AG20443 (cell line): Measurements from ENCODE around the gene ZNF283.
A peak's percentile ranks its signal among the peaks of the same experiment; 100 is the strongest.
"Not testable (repeated sequence)": the region's sequence is repeated elsewhere in the genome, so short reads cannot be mapped to it uniquely, and the experiment has no call there.

Experiments
- DNase-seq: peaks from one replicate; pipeline ENCODE4 v3.0.0; 2012; ENCODE audit warnings: low spot score, mixed read lengths

ZNF283 gene

DNA sequence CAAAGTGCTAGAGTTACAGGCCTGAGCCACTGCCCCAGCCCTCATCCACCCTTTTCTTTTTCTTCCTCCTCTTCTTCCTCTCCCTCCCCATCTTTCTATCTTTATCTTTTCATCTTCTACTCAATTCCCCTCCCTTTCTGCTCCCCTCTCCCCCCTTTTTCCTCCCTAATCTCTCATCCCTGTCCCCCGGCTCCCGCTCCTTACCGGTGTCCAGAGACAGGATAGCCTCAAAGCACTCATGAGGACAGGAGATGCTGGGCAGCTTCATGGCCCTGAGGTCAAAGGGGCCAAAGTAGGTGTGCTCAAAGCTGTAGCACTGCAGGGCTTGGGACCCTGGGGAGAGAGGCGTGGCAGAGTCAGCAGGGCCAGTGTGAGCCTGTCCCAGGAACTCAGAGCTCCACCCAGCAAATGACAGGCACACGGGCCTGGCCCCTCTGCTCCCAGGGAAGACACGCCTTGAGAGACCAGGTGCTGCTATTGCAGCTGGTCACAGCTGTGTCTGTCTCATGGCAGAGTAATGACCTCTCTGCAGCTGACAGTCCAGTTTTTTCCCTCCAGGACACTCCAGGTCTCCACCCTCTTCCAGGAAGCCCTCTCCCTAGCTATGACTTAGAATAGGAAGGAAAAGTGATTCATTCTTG is 27.5 kb upstream of the ZNF283 start:
- no peak for DNase-seq

DNA sequence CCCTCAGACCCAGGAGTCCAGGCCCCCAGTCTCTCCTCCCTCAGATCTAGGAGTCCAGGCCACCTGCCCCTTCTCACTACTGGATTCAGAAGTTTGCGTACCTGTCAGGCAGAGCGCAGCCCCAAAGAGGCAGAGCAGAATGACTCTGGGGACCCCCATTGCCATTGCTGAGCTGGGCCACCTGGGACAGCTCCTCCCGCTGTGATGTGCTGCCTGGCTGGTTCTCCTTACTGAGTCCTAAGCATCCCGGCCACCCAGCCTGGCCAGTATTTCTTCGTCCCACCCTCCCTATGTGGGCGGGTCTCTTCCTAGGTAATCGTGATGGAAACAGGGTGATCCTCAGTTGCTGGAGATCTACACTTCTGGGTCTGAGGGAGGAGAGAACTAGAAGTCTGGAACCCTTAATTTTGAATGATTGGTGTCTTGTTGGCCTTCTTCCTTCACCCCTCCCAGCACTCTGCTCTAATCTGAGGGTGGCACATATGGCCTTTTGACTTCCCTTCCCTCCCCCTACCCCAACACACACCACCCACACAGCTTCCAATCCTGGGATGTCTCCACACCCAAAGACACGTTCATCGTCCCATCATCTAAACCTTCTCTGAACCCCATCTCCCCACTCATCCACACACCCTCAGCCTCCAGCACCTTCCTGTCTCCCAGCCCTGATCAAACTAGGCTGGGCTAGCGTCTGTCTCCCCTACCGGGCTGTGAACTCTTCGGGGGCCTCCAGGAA is 24.7 kb upstream of the ZNF283 start, which contains the start of gene LYPD5:
TSS of gene LYPD5 (minus strand) at position 232 of the 736 bp plus-strand sequence. CDS start at position 165, 67 bp downstream.
- no peak for DNase-seq

DNA sequence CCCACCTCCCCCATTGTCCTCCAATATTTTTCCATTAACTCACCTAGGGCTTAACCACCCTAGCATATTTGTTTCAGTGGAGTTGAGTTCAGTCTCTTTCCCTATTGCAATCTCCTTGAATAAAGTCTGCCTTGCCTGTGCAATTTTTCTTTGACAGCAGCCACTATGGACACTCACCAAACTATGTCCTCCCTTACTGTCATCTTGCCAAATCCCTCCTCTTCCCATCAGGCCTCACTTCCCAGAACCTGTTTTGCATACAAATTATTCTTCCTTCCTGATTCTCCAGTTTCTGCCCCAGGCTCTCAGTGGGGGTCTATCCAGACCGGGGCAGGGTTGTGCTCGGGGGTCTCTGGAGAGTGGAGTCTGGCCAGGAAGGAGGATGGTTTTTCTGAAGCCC is 22.7 kb upstream of the ZNF283 start:
- DNase-seq = no peak

GRCh38 chr19:43806401-43806800 is 20.7 kb upstream of the ZNF283 start:
- DNase-seq = not testable (repeated sequence)

- DNase-seq = no peak
Measured at GRCh38 chr19:43806848-43807247, 20.3 kb upstream of the ZNF283 start.

DNA sequence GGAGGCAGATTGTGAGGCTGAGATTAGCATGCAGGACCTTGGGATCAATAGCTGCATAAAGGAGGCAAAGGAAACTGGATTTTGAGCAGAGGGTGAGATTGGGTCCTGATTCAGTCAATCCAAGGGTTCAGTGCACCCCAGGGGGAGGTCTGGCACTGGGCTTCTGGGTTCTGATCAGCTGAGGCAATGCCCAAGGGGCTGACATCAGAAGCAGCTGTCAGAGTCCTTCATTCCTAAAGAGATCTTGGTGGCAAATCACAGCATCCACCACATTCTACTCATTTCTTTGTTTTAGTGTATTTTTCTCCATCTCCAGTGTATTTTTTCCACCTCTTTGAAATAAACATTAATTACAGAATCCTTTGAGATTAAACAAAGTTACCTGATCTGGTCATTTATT is 19.5 kb upstream of the ZNF283 start:
- no peak for DNase-seq

DNA sequence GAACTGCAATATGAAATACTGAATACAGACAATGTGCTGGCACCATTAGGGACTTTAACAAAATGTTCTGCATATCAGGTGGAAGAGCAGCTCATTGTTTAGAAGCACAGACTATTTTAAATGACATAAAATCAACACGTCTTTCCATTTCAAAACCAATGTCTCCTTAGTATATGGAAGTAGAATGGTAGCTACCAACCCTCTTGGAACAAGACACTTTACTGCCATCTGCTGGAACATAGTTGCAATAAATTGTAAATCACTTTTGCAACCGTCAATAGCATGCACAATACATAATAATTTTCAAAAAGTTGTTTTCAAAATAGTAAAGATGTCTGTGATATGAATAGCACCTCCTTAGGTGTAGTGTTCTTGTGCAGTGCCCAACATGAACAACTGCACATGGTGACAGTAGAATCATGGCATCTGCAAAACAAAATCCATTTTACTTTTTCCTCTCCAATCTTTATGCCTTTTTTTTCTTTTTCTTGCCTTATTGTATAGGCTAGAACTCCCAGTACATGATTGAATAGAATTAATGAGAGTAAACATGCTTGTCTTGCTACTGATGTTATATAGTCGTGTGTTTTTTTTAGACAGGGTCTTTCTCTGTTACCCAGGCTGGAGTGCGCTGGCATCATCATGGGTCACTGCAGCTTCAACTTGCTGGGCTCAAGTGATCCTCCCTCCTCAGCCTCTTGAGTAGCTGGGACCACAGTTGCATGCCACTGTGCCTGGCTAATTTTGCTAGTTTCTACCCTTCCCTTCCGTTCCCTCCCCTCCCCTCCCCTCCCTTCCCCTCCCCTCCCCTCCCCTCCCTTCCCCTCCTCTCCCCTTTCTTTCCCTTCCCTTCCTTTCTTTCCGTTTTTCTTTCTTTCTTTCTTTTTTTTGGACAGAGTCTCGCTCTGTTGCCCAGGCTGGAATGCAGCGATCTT is 17.1 kb upstream of the ZNF283 start:
- DNase-seq = peak; percentile 44

DNA sequence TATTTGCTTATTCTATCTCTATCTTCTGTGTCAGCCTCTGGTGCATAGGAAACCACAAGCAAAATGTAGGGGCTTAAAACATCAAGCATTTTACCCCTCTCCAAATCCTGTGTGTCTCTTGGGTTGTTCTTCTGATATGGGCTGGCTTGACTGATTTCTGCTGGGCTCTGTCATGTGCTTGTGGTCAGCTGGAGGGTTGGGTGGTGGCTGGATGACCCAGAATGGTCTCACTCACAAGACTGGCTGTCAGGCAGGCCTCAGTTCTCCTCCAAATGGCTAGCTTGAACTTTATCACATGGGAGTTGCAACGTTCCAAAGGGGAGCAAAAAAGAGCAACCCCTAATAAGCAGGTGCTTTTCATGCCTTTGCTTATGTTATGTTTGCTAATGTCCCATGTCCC is 15.3 kb upstream of the ZNF283 start:
- DNase-seq = no peak

DNA sequence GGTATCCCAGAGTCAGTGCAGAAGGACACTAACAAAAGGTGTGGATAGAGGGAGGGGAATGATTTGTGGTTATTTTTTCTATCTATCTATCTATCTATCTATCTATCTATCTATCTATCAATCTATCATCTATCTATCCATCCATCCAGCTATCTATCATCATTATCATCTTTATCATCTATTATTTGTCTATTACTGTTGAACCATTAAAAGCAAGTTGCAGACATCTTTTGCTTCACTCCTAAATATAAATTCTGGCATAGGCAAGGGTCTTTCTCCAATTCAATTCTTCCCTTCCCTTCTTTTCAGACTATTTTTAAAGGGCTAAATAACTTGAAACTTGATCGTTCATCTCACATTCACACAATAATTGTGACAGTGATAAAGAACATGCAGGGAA is 14.9 kb upstream of the ZNF283 start:
- no peak for DNase-seq

DNA sequence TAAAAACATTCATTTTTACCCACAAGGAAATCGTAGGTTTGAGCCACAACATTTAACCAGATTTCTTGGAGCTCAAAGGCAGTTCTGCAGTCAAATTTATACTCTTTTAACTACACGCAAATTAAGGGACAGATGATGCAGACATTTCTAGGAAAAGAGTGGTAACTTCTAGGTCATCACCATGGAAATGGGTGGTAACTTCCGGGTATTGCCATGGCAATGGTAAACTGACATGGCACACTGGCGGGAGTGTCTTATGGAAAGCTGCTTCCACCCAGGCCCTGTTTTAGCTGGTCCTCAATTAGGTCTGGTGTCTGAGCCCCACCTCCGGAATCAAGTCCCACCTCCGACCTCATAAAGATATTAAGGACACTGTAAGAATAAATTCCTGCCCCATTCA is 14.4 kb upstream of the ZNF283 start:
- no peak for DNase-seq

GRCh38 chr19:43814663-43815352 is 12.3 kb upstream of the ZNF283 start:
- no peak for DNase-seq

DNA sequence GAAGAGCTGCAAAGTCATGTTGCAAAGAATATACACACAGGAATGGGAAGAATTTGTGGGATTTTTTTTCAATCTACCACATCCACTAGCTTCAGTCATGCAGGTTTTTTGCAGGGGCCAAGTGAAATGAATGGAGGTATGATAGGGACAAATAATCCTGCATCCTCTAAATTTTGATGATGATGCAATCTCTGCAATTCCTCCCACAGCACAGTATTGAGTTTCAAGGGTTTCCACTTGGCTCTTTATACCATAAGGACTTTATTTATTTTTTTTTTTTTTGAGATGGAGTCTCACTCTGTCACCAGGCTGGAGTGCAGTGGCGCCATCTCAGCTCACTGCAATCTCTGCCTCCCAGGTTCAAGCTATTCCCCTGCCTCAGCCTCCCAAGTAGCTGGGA is 9.7 kb upstream of the ZNF283 start:
- not testable (repeated sequence) for DNase-seq

DNA sequence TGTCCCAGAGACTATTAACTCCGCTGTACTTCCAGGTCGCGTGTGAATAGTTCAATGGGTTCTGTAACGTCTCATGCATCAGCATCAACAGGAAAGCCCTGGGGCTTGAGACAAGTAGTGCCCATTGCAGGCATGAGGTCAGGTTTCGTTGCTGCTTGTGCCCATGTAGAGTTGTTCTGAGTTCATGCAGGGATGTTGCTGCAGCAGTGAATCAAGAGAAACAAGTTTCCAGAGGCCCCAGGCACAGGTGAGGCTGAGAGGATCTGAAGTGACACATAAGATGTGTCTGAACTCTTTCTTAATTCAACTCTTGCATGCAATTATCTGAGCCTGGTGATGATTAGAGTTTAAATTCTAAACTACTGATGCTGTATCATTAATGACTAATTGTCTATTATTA is 8.6 kb upstream of the ZNF283 start:
- no peak for DNase-seq

- peak; percentile 87 for DNase-seq
Measured at GRCh38 chr19:43820098-43820883, 6.8 kb upstream of the ZNF283 start.

GRCh38 chr19:43820884-43821215 is 6.3 kb upstream of the ZNF283 start:
- no peak for DNase-seq

GRCh38 chr19:43823856-43824255 is 3.3 kb upstream of the ZNF283 start:
- not testable (repeated sequence) for DNase-seq

GRCh38 chr19:43824572-43824971 is 2.5 kb upstream of the ZNF283 start:
- DNase-seq = not testable (repeated sequence)

- DNase-seq = no peak
Measured at GRCh38 chr19:43839139-43839538, 12.0 kb downstream of the ZNF283 start.

DNA sequence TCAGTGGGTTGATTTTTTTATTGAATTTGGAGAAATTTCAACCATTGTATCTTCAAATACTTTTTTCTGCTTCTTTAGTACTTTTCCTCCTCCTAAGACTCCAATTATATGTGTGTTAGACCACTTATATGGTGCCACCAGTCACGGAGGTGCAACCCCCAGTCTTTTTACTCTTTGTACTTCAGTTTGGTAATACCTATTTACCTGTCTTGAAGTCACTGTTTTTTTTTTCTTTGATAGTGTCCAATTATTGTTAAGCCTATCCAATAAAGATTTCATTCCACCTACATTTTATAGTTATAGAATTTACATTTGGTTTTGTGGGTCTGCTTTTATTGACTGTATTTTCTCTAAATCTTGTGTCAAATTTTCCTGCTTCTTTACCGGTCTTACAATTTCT is 14.9 kb downstream of the ZNF283 start:
- no peak for DNase-seq

DNA sequence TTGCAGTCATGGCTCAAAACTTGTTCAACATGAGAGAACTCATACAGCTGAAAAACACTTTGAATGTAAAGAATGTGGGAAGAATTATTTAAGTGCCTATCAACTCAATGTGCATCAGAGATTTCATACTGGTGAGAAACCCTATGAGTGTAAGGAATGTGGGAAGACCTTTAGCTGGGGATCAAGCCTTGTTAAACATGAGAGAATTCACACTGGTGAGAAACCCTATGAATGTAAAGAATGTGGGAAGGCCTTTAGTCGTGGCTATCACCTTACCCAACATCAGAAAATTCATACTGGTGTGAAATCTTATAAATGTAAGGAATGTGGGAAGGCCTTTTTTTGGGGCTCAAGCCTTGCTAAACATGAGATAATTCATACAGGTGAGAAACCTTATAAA is 20.1 kb downstream of the ZNF283 start:
- DNase-seq = no peak

DNA sequence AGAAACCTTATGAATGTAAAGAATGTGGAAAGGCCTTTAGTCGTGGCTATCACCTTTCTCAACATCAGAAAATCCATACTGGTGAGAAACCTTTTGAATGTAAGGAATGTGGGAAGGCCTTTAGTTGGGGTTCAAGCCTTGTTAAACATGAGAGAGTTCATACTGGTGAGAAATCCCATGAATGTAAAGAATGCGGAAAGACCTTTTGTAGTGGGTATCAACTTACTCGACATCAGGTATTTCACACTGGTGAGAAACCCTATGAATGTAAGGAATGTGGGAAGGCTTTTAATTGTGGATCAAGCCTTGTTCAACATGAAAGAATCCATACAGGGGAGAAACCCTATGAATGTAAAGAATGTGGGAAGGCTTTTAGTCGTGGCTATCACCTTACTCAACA is 20.8 kb downstream of the ZNF283 start:
- no peak for DNase-seq
